Measurements from ENCODE around the gene SMPX. TPM values are rescaled to one million over a fixed set of nuclear protein-coding genes. Genes with fewer than 3 reads are reported as not detected.

The SMPX gene
- total and polyA plus RNA-seq, 9 of the 15 experiments (the other 6 are each of a cell fraction or from before 2014, with no cell fraction given), result not detected

- in situ Hi-C loops (cut with MboI) (no loop called here), intact Hi-C loops (cut with micrococcal nuclease) (no loop called here)
- Histone ChIP-seq H3K4me2 (ENCODE audit: insufficient read depth, low read length) (no peak overlapping the region), H3K9me3 (replicated peaks; ENCODE audit: control insufficient read depth, insufficient read depth, low read depth, low read length) (no peaks in the 10 kb centered on the region), H3K36me3 (ENCODE audit: control insufficient read depth, insufficient read depth, low read length) (no peaks in the 10 kb centered on the region), H2AFZ (ENCODE audit: low read depth, low read length) (no peak overlapping the region), H3K9ac (ENCODE audit: insufficient read depth in 1 of 2, low read depth in 2 of 2, low read length in 2 of 2) (no peak overlapping the region), H3K4me3 (no peak overlapping the region), H3K27ac (ENCODE audit: extremely low read depth, low read depth, low read length) (no peak overlapping the region), H4K20me1 (replicated peaks; ENCODE audit: control insufficient read depth, insufficient read depth, low read length) (no peaks in the 10 kb centered on the region), H3K4me1 (replicated peaks in 1 of 2; ENCODE audit: control insufficient read depth in 2 of 2, insufficient read depth in 2 of 2, low read length in 2 of 2) (no peaks in the 10 kb centered on the region), H3K27me3 (ENCODE audit: control insufficient read depth in 2 of 2, insufficient read depth in 2 of 2, low read length in 2 of 2) (no peaks in the 10 kb centered on the region), H3K9me1 (ENCODE audit: control insufficient read depth, insufficient read depth, low read length) (no peaks in the 10 kb centered on the region), H3K79me2 (ENCODE audit: control insufficient read depth, insufficient read depth, low read length) (no peaks in the 10 kb centered on the region)
- no TSS peak for BruUV-seq (replicated peaks)
- ATAC-seq, result no peak
- POLR2A ChIA-PET, result no interaction called here
- no peak for FAIRE-seq
- no peak for DNase-seq (ENCODE audit: extremely low read depth in 1 of 4, low spot score in 3 of 4)
- no peak for TF ChIP-seq PTTG1 (tag; IDR thresholded peaks at IDR 0.05; ENCODE audit: low read depth)
- TF ChIP-seq, protein P1, sequence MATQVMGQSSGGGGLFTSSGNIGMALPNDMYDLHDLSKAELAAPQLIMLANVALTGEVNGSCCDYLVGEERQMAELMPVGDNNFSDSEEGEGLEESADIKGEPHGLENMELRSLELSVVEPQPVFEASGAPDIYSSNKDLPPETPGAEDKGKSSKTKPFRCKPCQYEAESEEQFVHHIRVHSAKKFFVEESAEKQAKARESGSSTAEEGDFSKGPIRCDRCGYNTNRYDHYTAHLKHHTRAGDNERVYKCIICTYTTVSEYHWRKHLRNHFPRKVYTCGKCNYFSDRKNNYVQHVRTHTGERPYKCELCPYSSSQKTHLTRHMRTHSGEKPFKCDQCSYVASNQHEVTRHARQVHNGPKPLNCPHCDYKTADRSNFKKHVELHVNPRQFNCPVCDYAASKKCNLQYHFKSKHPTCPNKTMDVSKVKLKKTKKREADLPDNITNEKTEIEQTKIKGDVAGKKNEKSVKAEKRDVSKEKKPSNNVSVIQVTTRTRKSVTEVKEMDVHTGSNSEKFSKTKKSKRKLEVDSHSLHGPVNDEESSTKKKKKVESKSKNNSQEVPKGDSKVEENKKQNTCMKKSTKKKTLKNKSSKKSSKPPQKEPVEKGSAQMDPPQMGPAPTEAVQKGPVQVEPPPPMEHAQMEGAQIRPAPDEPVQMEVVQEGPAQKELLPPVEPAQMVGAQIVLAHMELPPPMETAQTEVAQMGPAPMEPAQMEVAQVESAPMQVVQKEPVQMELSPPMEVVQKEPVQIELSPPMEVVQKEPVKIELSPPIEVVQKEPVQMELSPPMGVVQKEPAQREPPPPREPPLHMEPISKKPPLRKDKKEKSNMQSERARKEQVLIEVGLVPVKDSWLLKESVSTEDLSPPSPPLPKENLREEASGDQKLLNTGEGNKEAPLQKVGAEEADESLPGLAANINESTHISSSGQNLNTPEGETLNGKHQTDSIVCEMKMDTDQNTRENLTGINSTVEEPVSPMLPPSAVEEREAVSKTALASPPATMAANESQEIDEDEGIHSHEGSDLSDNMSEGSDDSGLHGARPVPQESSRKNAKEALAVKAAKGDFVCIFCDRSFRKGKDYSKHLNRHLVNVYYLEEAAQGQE (IDR thresholded peaks at IDR 0.05; ENCODE audit: borderline replicate concordance), result peak; percentile 70
- TF ChIP-seq, protein P1 (CRISPR knock-in tag; IDR thresholded peaks at IDR 0.05; ENCODE audit: low read depth), result no peak
- CTCF ChIA-PET (ENCODE audit: low intra/inter-chr PET ratio), result no interaction called here
Measured at GRCh38 chrX:21723084-21723483, 34.8 kb downstream of the SMPX start.

Measured in K562 (cell line).